Adrenal gland (tissue), 12 donors: ENCODE measurements around the gene SEMA4G. TPM values are rescaled to one million over a fixed set of nuclear protein-coding genes. Genes with fewer than 3 reads are reported as not detected.

Experiments used
- DNase-seq, 7 donors: peaks; one replicate each; pipeline ENCODE4 v3.0.0-alpha.2; 2019 to 2020
- H3K27ac ChIP-seq, 5 donors: fragments of 200-600 bp; sonication (generic) in 4 of 5; 1 replicate in 3 of 5; 2 replicates in 2 of 5; pipeline versions ENCODE4 v1.5.1 to v1.8.0; 2016 to 2020; ENCODE audit warnings: mild to moderate bottlenecking in 1 of 5
- H3K27me3 ChIP-seq: fragments of 200-600 bp; 2 replicates; pipeline ENCODE4 v1.8.0; 2021
- H3K36me3 ChIP-seq, 2 donors: fragments of 200-600 bp; replicated peaks in 1 of 2; 1 replicate in 1 of 2; 2 replicates in 1 of 2; pipeline versions ENCODE4 v1.5.1 to v1.8.0; 2018 to 2022
- H3K4me1 ChIP-seq, 2 donors: fragments of 200-600 bp; replicated peaks in 1 of 2; 1 replicate in 1 of 2; 2 replicates in 1 of 2; pipeline versions ENCODE4 v1.5.1 to v1.8.0; 2018 to 2021
- H3K4me3 ChIP-seq, 4 donors: fragments of 200-600 bp; sonication (generic) in 3 of 4; one replicate each; pipeline ENCODE4 v1.5.1; 2016 to 2018
- H3K9me3 ChIP-seq, 3 donors: fragments of 200-600 bp; sonication (generic) in 1 of 3; replicated peaks in 1 of 3; 1 replicate in 2 of 3; 2 replicates in 1 of 3; pipeline versions ENCODE4 v1.5.1 to v1.8.0; 2016 to 2021
- POLR2A ChIP-seq, 2 donors: fragments of 450-650 bp; IDR thresholded peaks; one replicate each; pipeline ENCODE4 v1.6.1; 2017; ENCODE audit warnings: antibody characterized with exemption in 2 of 2, mild to moderate bottlenecking in 2 of 2, moderate library complexity in 1 of 2
- WGBS, 4 donors: extraction: QIAGEN DNeasy Blood & Tissue Kit in 2 of 4; methylation state at CpG; one replicate each; pipeline versions ENCODE4 v1.1.5 to v1.1.7; 2013 to 2017; 5-methylcytosine and 5-hydroxymethylcytosine counted together
- intact Hi-C, 2 donors: fragments of 100-400 bp; cut with DNase I; formaldehyde crosslinking; loops; one replicate each; pipeline versions ENCODE4 v1.14.1 to v1.15.0; 2022 to 2023
- polyA plus RNA-seq, 3 donors: library from polyadenylated mRNA; stranded (reverse); fragments of 200-250 nt in 2 of 3; fragments of 350-450 nt in 1 of 3; fragmentation: Illumina TruSeq in 1 of 3; extraction: RNeasy Lipid Tissue Mini Kit (QIAGEN cat#74804) in 1 of 3; gene quantifications; one replicate each; pipeline ENCODE4 v1.2.3, GENCODE V29; 2013 to 2014
- total RNA-seq, 9 donors: library from RNA; depleted of rRNA in 4 of 9; stranded (reverse); fragments of >200 nt in 4 of 9; fragments of 120-200 nt in 1 of 9; fragmentation: NEBNext Ultra II Directional in 1 of 9; extraction: Animal tissue kit (Norgen Biotek cat#: 25700) in 1 of 9; gene quantifications; one replicate each; pipeline versions ENCODE4 v1.1.0 to v1.2.4, GENCODE V29; 2013 to 2023
- TF ChIP-seq, protein P1 (sequence below), 6 experiments: fragments of 450-650 bp in 4 of 6; fragments of 200-600 bp in 2 of 6; sonication (generic) in 1 of 6; IDR thresholded peaks; 1 replicate in 5 of 6; 2 replicates in 1 of 6; pipeline versions ENCODE4 v1.5.1 to v1.8.0; 2016 to 2021; ENCODE audit warnings: antibody characterized with exemption in 6 of 6, mild to moderate bottlenecking in 2 of 6, moderate library complexity in 1 of 6
- donor health status: healthy with polysubstance abuse.
- donor health status: Bipolar disorder and iron deficiency.
- donor health status: DM: yes; HTN: yes; CAD: no.
- donor health status: DM: no; HTN: no; CAD: no.
- donor health status: DM: no; HTN: no; CAD: no.
- donor health status: DM: yes; HTN: yes; CAD: no.

Gene SEMA4G
- total and polyA plus RNA-seq, 12 donors = 6.0 to 21.5 (median 14.0) TPM

- 84 to 94% (median 92%) methylated on average over 4 to 22 of the region's 22 CpGs; no CpG with 5 or more reads in 1 of the 4 donors for WGBS, 4 donors
- no peak for TF ChIP-seq POLR2A (IDR thresholded peaks at IDR 0.05)
- TF ChIP-seq, protein P1, sequence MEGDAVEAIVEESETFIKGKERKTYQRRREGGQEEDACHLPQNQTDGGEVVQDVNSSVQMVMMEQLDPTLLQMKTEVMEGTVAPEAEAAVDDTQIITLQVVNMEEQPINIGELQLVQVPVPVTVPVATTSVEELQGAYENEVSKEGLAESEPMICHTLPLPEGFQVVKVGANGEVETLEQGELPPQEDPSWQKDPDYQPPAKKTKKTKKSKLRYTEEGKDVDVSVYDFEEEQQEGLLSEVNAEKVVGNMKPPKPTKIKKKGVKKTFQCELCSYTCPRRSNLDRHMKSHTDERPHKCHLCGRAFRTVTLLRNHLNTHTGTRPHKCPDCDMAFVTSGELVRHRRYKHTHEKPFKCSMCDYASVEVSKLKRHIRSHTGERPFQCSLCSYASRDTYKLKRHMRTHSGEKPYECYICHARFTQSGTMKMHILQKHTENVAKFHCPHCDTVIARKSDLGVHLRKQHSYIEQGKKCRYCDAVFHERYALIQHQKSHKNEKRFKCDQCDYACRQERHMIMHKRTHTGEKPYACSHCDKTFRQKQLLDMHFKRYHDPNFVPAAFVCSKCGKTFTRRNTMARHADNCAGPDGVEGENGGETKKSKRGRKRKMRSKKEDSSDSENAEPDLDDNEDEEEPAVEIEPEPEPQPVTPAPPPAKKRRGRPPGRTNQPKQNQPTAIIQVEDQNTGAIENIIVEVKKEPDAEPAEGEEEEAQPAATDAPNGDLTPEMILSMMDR (IDR thresholded peaks at IDR 0.05) = no peak
- intact Hi-C loops = no loop called here
- H3K4me3 ChIP-seq = no peak overlapping the region
- DNase-seq = no peak
- H3K27me3 ChIP-seq = no peaks in the 10 kb centered on the region
- no peak overlapping the region for H3K27ac ChIP-seq
- peaks cover 0 to 10% of the 10 kb centered on the region in 2 donors for H3K4me1 ChIP-seq
- H3K9me3 ChIP-seq = no peaks in the 10 kb centered on the region
- peaks cover 0 to 21% of the 10 kb centered on the region in 2 donors for H3K36me3 ChIP-seq
Measured at GRCh38 chr10:101010329-101010728, 41.0 kb downstream of the SEMA4G start.

DNA sequence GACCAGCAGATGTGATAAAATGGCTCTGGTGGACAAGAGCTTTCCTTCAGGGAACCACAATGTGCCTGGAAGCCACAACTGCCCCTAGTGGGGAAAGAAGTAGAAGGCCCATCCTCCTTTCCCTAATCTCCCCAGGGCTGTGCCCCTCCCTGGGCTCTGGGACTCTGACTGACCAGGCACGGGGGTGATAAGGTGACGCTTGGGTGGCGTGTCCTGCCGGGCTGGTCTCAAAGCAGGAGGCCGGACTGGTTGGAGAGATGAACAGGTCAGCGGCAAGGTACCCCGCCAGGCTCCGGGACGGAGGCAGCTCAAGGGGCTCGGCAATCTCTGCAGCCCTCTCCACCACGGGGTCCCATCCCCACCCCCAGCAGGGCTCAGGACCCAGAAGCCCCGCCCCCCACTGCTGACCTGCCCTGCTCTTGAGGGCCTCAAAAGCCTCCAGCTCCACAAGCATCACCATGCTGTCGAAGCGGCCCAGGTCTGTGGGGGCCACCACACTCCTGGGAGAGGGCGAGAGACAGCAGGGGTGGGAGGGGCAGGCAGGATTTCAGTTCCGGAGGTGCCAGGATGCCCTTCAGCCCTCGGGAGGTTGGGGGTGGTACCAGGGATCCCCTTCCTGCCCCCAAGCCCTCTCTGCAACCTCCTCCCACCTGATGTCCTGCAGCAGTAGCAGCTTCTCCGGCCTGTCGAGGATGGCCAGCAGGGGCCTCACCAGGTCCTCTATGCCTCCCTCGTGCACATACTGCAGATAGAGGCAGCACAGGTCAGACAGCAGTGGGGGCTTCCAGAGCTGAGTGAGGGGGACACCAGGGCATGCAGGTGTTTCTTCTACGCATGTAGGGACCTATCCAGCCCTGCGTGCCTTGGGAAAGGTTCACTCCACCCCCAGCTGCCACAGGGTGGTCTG is 42.5 kb downstream of the SEMA4G start:
- Histone ChIP-seq H3K9me3 (no peaks in the 10 kb centered on the region), H3K4me3 (no peak overlapping the region), H3K27me3 (no peaks in the 10 kb centered on the region), H3K27ac (peak overlapping the region in 1 of 5 donors; percentile 14), H3K4me1 (peaks cover 0 to 10% of the 10 kb centered on the region in 2 donors), H3K36me3 (peaks cover 0 to 7% of the 10 kb centered on the region in 2 donors)
- intact Hi-C loops = no loop called here
- DNase-seq = no peak
- TF ChIP-seq, protein P1 (IDR thresholded peaks at IDR 0.05) = peak in 4 of 6 experiments; percentile 5 to 23 (median 14)
- TF ChIP-seq POLR2A (IDR thresholded peaks at IDR 0.05) = no peak
- 54 to 90% (median 69%) methylated on average over 2 to 22 of the region's 22 CpGs for WGBS, 4 donors

- 14 to 17% (median 17%) methylated on average over 14 of the region's 14 CpGs for WGBS, 4 donors
- TF ChIP-seq POLR2A (IDR thresholded peaks at IDR 0.05) = no peak
- TF ChIP-seq, protein P1 (IDR thresholded peaks at IDR 0.05) = peak; percentile 79 to 99 (median 92)
- intact Hi-C loops = no loop called here
- Histone ChIP-seq H3K4me1 (peaks cover 0 to 10% of the 10 kb centered on the region in 2 donors), H3K27me3 (no peaks in the 10 kb centered on the region), H3K27ac (peak overlapping the region in 2 of 5 donors; percentile 50 to 56), H3K9me3 (no peaks in the 10 kb centered on the region), H3K4me3 (no peak overlapping the region), H3K36me3 (no peaks in the 10 kb centered on the region)
- peak; percentile 89 to 95 (median 93) for DNase-seq
Measured at GRCh38 chr10:101012525-101013364, 43.4 kb downstream of the SEMA4G start.

GRCh38 chr10:101013365-101013825 is 44.1 kb downstream of the SEMA4G start:
- DNase-seq = no peak
- Histone ChIP-seq H3K27me3 (no peaks in the 10 kb centered on the region), H3K9me3 (no peaks in the 10 kb centered on the region), H3K36me3 (no peaks in the 10 kb centered on the region), H3K27ac (peak overlapping the region in 2 of 5 donors; percentile 50 to 56), H3K4me1 (peaks cover 0 to 10% of the 10 kb centered on the region in 2 donors), H3K4me3 (no peak overlapping the region)
- intact Hi-C loops = no loop called here
- no peak for TF ChIP-seq POLR2A (IDR thresholded peaks at IDR 0.05)
- 44 to 61% (median 54%) methylated on average over 9 of the region's 9 CpGs for WGBS, 4 donors
